ENCODE results near the gene C8A. TPM values are rescaled to one million over a fixed set of nuclear protein-coding genes. Genes with fewer than 3 reads are reported as not detected.

C8A gene
- total and polyA plus RNA-seq, 2 of the 8 experiments (the other 6 are each of a cell fraction or from before 2014, with no cell fraction given), result not detected

GRCh38 chr1:56898879-56899278 lies 44.3 kb downstream of the C8A start:
- no peak overlapping the region for H2AFZ ChIP-seq (ENCODE audit: low read length)
- no peak for TF ChIP-seq SRF (IDR thresholded peaks at IDR 0.05; ENCODE audit: low read depth, low read length)
- TF ChIP-seq TAF7 (optimal IDR thresholded peaks at IDR 0.05; ENCODE audit: borderline replicate concordance, low read depth, low read length), result no peak
- no peak for TF ChIP-seq USF2 (IDR thresholded peaks at IDR 0.05; ENCODE audit: low read length)
- TF ChIP-seq SIN3A (conservative IDR thresholded peaks at IDR 0.05 in 1 of 2, IDR thresholded peaks at IDR 0.05 in 1 of 2; ENCODE audit: low read depth in 1 of 2, low read length in 2 of 2), result no peak
- TF ChIP-seq NANOG (IDR thresholded peaks at IDR 0.05; ENCODE audit: insufficient read depth, low read depth, low read length, poor library complexity, severe bottlenecking), result no peak
- no peak for TF ChIP-seq RNF2 (IDR thresholded peaks at IDR 0.05; ENCODE audit: borderline replicate concordance, low read depth, low read length, missing control alignments, poor library complexity, severe bottlenecking)
- no peak for TF ChIP-seq CEBPB (IDR thresholded peaks at IDR 0.05; ENCODE audit: low read depth, low read length)
- no peak for TF ChIP-seq EZH2 (IDR thresholded peaks at IDR 0.05; ENCODE audit: low read depth, low read length, severe bottlenecking)
- TF ChIP-seq ASH2L (IDR thresholded peaks at IDR 0.05; ENCODE audit: low read length), result no peak
- TF ChIP-seq CHD2 (IDR thresholded peaks at IDR 0.05; ENCODE audit: low read length), result no peak
- TF ChIP-seq RAD21 (IDR thresholded peaks at IDR 0.05 in 1 of 2, conservative IDR thresholded peaks at IDR 0.05 in 1 of 2; ENCODE audit: low read depth in 2 of 2, low read length in 2 of 2), result no peak
- no peak for TF ChIP-seq POLR2AphosphoS5 (IDR thresholded peaks at IDR 0.05; ENCODE audit: low read depth, low read length)

More at GRCh38 chr1:56898879-56899278, 44.3 kb downstream of the C8A start:
- Histone ChIP-seq H3K14ac (ENCODE audit: insufficient read length) (no peak overlapping the region), H3K23me2 (ENCODE audit: low read depth, low read length) (no peaks in the 10 kb centered on the region), H3K18ac (ENCODE audit: extremely low read depth, low read length) (no peak overlapping the region), H4K5ac (ENCODE audit: insufficient read length, low read depth, low read length) (no peak overlapping the region), H3K23ac (ENCODE audit: insufficient read length) (no peak overlapping the region), H2AK5ac (ENCODE audit: low read depth, low read length) (no peak overlapping the region), H2BK15ac (ENCODE audit: low read length) (no peak overlapping the region), H2BK20ac (ENCODE audit: low read length) (no peak overlapping the region), H3K79me1 (ENCODE audit: low read depth, low read length) (no peaks in the 10 kb centered on the region), H3K27ac (ENCODE audit: low read depth, low read length) (no peak overlapping the region), H2BK12ac (ENCODE audit: low read depth, low read length) (no peak overlapping the region), H3K79me2 (ENCODE audit: control insufficient read depth in 1 of 2, insufficient read depth in 2 of 2, low read length in 2 of 2) (no peaks in the 10 kb centered on the region), H3K9me3 (ENCODE audit: insufficient read depth in 2 of 2, low read depth in 1 of 2, low read length in 1 of 2) (no peaks in the 10 kb centered on the region), H2BK120ac (replicated peaks; ENCODE audit: low read depth, low read length) (no peak overlapping the region), H4K20me1 (replicated peaks in 1 of 2; ENCODE audit: control insufficient read depth in 1 of 2, insufficient read depth in 2 of 2, low read length in 2 of 2) (no peaks in the 10 kb centered on the region), H3K4me1 (replicated peaks in 1 of 4; ENCODE audit: control insufficient read depth in 3 of 4, insufficient read depth in 4 of 4, low read length in 3 of 4) (no peaks in the 10 kb centered on the region), H3K4me3 (ENCODE audit: extremely low read depth in 1 of 4, insufficient read depth in 2 of 4, low read depth in 3 of 4, low read length in 4 of 4) (no peak overlapping the region), H3K9ac (replicated peaks in 1 of 4; ENCODE audit: extremely low read depth in 1 of 4, low read depth in 3 of 4, low read length in 3 of 4) (no peak overlapping the region), H4K91ac (replicated peaks; ENCODE audit: insufficient read length, low read length) (no peak overlapping the region), H3K27me3 (replicated peaks in 1 of 4; ENCODE audit: control insufficient read depth in 3 of 4, extremely low read depth in 1 of 4, insufficient read depth in 3 of 4, low read length in 3 of 4) (no peaks in the 10 kb centered on the region), H3K56ac (replicated peaks; ENCODE audit: insufficient read length, low read depth, low read length) (no peak overlapping the region), H4K8ac (ENCODE audit: extremely low read depth, insufficient read depth, low read length) (no peak overlapping the region), H2BK5ac (ENCODE audit: low read depth, low read length) (no peak overlapping the region), H3K4ac (replicated peaks; ENCODE audit: insufficient read length, low read depth, low read length) (no peak overlapping the region), H3K4me2 (ENCODE audit: insufficient read depth in 1 of 2, low read depth in 2 of 2, low read length in 2 of 2) (no peak overlapping the region), H3K36me3 (ENCODE audit: control insufficient read depth in 2 of 4, insufficient read depth in 4 of 4, low read length in 3 of 4) (no peaks in the 10 kb centered on the region)
- ChIA-PET CTCF (ENCODE audit: partially characterized antibody) (interaction anchor here (0.8 to 1.2 kb wide), 2 partner anchors 131 to 174 kb away, joined by 3 read pairs; no protein-coding TSS in a partner anchor), POLR2A (ENCODE audit: partially characterized antibody) (interaction anchor here (1.3 kb wide), 1 partner anchor 13 kb away, joined by 3 read pairs; no protein-coding TSS in a partner anchor)
- DNase-seq (ENCODE audit: low read depth in 1 of 2, low spot score in 2 of 2) (no peak), FAIRE-seq (no peak)
- 93% methylated on average over 2 of the region's 2 CpGs; no CpG with 5 or more reads in 1 of the 2 experiments for WGBS, 2 experiments (ENCODE audit: extremely low coverage in 1 of 2, insufficient coverage in 1 of 2, insufficient read length in 1 of 2, insufficient replicate concordance in 2 of 2, low coverage in 1 of 2, low lambda C conversion rate in 2 of 2, missing lambda C conversion rate in 1 of 2)

Data from H1 (cell line).